K562 (cell line): ENCODE results near the gene PLEKHF1. TPM values are rescaled to one million over a fixed set of nuclear protein-coding genes. Genes with fewer than 3 reads are reported as not detected.

Experiments used
- KLF16 ChIP-seq: IDR thresholded peaks from 2 replicates; pipeline ENCODE4 v1.6.1; 2016; ENCODE audit warnings: antibody characterized with exemption
- MGA ChIP-seq: fragments of 450-650 bp; IDR thresholded peaks from 2 replicates; pipeline ENCODE4 v1.6.1; 2016; ENCODE audit warnings: mild to moderate bottlenecking, moderate library complexity
- REST ChIP-seq, 2 experiments: fragments of 450-650 bp; formaldehyde crosslinking in 1 of 2; IDR thresholded peaks; 2 replicates each; pipeline versions ENCODE4 v1.4.0 to v1.6.1; 2014 to 2020; ENCODE audit warnings: mild to moderate bottlenecking in 2 of 2, borderline replicate concordance in 1 of 2, low read depth in 1 of 2
- TAF1 ChIP-seq: IDR thresholded peaks from 2 replicates; pipeline ENCODE4 v1.6.1; 2011; ENCODE audit warnings: mild to moderate bottlenecking, low read length, moderate library complexity; ENCODE audit not compliant: insufficient read depth, control insufficient read depth, severe bottlenecking; ENCODE audit errors: extremely low read depth
- USF1 ChIP-seq: sonication (generic); formaldehyde crosslinking; IDR thresholded peaks from 2 replicates; pipeline ENCODE4 v1.9.0; 2022; ENCODE audit warnings: mild to moderate bottlenecking, missing genetic modification reagents
- polyA plus RNA-seq, 8 experiments: library from polyadenylated mRNA; depleted of rRNA in 4 of 8; stranded (reverse) in 5 of 8; unstranded in 3 of 8; fragments of >200 nt; fragmentation: Nextera tagmentation in 2 of 8; fragmentation: Illumina TruSeq in 1 of 8; extraction: Ambion mirVana in 2 of 8; extraction: Trizol in 1 of 8; gene quantifications; 2 replicates each; pipeline versions ENCODE4 v1.2.1 to v1.2.3, GENCODE V29; 2011 to 2014; ENCODE audit warnings: inconsistent platforms in 1 of 8, missing spikeins in 1 of 8
- total RNA-seq, 7 experiments: library from RNA; depleted of rRNA in 6 of 7; stranded (reverse); fragments of >200 nt in 6 of 7; fragmentation: Illumina TruSeq in 2 of 7; extraction: Trizol in 2 of 7; gene quantifications; 2 replicates each; pipeline versions ENCODE4 v1.2.1 to v1.2.3, GENCODE V29; 2011 to 2021; ENCODE audit warnings: low replicate concordance in 1 of 7

Gene PLEKHF1
- total and polyA plus RNA-seq, 9 of the 15 experiments (the other 6 are each of a cell fraction or from before 2014, with no cell fraction given), result 0.07 to 13.4 (median 3.9) TPM; not detected in 1

GRCh38 chr19:29624489-29625185 is 40.6 kb upstream of the PLEKHF1 start (continued):
- TF ChIP-seq MGA (0 out of 2 replicates have a peak, but pooled peaks have one; percentile 35), TAF1 (no peak), KLF16 (no peak), USF1 (CRISPR knock-in tag) (peak; percentile 55), REST (IDR thresholded peaks at IDR 0.05; ENCODE audit: borderline replicate concordance) (0 out of 2 replicates have a peak, but pooled peaks have one; percentile 13), REST (CRISPR knock-in tag; IDR thresholded peaks at IDR 0.05; ENCODE audit: low read depth) (no peak)
